Right lung (tissue), 5 donors: Measurements from ENCODE around the gene RUFY4. TPM values are rescaled to one million over a fixed set of nuclear protein-coding genes. Genes with fewer than 3 reads are reported as not detected.
"Not testable (repeated sequence)": the region's sequence is repeated elsewhere in the genome, so short reads cannot be mapped to it uniquely, and the experiment has no call there.

ENCODE experiments used
- DNase-seq, 2 donors: peaks; one replicate each; pipeline ENCODE4 v3.0.0-alpha.2; 2013
- polyA plus RNA-seq, 5 donors: library from polyadenylated mRNA; unstranded; fragments of 120-200 nt; gene quantifications; one replicate each; pipeline versions ENCODE4 v1.2.1 to v1.2.3, GENCODE V29; 2013; ENCODE audit warnings: inconsistent platforms in 1 of 5, low replicate concordance in 1 of 5; ENCODE audit not compliant: insufficient read length in 5 of 5, insufficient read depth in 1 of 5

The RUFY4 gene
- polyA plus RNA-seq, 5 donors: 0.29 to 0.79 (median 0.34) TPM

DNA sequence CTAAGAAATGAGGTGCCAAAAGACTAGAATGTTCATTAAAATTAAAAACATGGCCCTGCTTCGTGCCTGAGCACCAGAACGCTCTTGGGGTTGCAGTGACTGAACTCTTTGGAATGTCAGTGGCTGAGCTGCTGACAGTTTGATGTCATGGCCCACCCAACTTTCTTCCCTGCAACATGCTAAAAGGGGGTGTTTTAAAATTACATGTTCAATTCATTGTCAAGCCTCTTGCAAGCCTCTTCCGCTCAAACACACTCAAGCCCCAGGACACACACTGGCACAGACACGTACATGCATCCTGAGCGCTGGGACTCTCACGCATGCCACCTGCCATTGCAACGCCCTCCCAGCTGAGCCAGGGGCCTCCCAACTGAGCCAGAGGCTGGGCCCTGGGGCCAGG lies 12.6 kb downstream of the RUFY4 start:
- no peak for DNase-seq

GRCh38 chr2:218082586-218083351 lies 13.7 kb downstream of the RUFY4 start:
- no peak for DNase-seq

DNA sequence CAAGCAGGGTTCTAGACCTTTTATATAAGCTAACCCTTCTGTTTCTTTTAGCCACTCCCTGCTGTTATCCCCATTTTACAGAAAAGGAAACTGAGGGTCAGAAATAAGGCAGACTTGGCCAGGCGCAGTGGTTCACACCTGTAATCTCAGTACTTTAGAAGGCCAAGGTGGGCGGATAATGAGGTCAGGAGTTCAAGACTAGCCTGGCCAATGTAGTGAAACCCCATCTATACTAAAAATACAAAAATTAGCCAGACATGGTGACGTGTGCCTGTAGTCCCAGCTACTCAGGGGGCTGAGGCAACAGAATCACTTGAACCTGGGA lies 14.3 kb downstream of the RUFY4 start:
- no peak for DNase-seq

DNA sequence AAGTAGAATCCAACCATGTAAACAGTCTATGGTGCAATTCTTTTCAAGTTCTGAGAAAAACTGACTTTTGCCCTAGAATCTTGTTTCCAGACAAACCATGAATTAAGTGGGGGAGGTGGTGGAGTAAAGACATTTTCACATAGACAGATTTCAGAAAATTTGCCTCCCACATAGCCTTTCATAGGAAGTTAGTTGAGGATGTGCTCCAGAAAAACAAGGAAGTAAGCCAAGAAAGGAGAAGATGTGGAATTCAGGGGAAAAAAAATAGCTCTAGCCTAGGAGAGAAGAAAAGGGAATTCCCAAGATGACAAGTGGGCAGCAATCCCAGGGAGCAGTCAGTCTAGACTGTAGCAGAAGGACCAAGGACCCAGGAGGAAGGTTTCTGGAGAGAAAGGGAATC lies 17.4 kb downstream of the RUFY4 start:
- DNase-seq: no peak

- no peak for DNase-seq
These were observed 20.2 kb downstream of the RUFY4 start for GRCh38 chr2:218089259-218089658.

DNA sequence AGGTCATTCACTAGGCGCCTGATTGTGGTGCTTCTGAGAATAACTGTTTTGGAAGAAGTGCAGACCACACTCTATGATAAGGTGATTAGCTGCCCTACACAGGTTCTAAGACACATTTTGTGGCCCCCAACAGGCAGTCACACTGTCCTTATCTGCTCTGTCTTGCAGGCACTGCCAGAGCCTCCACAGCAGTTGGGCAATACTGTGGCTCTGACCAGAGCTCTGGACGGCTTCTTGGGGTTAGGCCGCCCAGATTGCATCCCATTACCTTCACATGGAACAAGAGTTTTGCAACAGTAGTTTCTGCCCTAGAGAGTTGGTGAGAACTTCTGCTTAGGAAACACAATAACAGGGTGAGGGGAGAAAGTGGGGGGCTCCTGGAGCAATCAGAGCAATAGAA lies 22.7 kb downstream of the RUFY4 start:
- DNase-seq: no peak

DNA sequence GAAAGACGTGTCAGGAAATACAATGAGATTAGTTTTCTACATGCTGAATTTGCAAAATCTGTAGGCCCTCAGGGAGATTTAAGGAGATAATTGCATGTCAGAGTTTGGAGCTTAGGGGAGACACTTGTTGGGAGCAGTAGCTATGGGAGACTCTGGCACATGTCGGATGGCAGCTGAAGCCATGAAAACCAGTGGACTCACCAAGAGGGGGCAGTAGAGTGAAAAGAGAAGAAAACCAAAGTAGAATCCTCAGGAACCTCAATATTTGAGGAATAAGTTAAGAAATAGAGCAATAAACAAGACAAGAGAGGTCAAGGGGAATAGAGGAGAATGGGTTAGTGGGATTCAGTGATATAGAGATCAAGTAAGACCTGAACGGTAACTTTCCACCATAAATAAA lies 24.8 kb downstream of the RUFY4 start:
- no peak for DNase-seq

DNA sequence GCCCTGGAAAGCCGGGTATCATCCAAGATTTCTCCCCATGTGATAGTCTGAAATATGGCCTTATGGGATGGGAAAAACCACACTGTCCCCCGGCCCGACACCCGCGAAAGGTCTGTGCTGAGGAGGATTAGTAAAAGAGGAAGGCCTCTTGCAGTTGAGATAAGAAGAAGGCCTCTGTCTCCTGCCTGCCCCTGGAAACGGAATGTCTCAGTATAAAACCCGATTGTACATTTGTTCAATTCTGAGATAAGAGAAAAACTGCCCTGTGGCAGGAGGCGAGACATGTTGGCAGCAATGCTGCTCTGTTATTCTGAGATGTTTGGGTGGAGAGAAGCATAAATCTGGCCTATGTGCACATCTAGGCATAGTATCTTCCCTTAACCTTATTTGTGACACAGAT lies 26.8 kb downstream of the RUFY4 start:
- DNase-seq: no peak

- DNase-seq: no peak
These were observed 28.9 kb downstream of the RUFY4 start for GRCh38 chr2:218097975-218098374.

DNA sequence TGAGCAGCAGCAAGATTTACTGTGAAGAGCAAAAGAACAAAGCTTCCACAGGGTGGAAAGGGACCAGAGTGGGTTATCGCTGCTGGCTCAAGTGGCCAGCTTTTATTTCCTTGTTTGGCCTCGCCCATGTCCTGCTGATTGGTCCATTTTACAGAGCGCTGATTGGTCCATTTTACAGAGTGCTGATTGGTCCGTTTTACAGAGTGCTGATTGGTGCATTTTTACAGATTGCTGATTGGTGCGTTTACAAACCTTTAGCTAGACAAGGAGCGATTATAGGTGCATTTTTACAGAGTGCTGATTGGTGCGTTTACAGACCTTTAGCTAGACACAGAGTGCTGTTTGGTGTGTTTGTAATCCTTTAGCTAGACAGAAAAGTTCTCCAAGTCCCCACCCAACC lies 39.8 kb downstream of the RUFY4 start:
- DNase-seq: not testable (repeated sequence)

- DNase-seq: not testable (repeated sequence)
These were observed 52.7 kb downstream of the RUFY4 start for GRCh38 chr2:218121789-218122188.

- not testable (repeated sequence) for DNase-seq
These were observed 53.2 kb downstream of the RUFY4 start for GRCh38 chr2:218122286-218122685.

DNA sequence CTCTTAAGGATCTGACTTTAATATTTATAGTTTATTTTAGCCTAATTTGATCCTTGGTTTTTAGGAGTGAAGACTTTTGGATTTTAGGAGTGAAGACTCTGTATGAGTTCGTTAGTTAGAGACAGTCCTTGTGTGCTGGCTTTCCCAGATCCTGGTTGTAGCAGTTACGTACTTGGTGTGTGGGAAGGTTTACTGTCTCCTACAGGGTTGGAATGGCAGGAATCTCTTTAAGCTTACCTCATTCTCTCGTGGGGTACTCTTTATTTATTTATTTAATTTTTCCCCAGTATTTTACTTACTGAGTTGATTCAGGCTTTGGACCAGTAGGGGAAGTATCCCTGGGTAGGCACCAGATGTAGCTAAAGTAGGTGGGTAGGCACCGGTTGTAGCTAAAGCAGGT lies 54.9 kb downstream of the RUFY4 start:
- no peak for DNase-seq

- DNase-seq: peak; percentile 54 to 60
These were observed 56.0 kb downstream of the RUFY4 start for GRCh38 chr2:218125095-218125494.

- DNase-seq: peak; percentile 9 to 15
These were observed 56.6 kb downstream of the RUFY4 start, which contains the start of gene CXCR2 for GRCh38 chr2:218125626-218126080. TSS of gene CXCR2 (plus strand) at chr2:218126028. CDS start at chr2:218134802, 8,774 bp downstream.

DNA sequence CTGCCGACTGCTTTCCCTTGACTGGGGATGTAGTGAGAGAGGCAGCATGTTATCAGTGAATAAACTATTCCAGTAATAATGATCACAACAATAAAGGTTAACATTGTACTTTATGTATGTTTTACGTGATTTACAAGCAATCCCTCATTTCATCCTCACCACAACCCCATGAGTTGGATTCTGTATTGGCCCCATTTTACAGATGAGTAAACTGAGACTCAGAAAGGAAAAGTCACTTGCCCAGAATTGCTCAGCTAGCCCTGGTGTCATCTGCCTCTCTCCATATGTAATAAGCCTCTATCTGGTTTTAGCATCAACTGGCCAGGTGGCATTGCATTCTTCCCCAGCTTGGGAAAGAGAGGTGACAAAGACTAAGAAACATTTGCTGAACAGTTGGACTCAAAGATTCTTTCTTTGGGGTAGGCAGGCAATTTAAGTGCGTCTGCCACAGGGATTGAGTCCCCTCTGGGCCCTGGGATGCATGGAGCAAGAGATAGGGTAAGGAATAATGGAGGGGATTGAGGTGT lies 58.9 kb downstream of the RUFY4 start:
- DNase-seq: no peak

DNA sequence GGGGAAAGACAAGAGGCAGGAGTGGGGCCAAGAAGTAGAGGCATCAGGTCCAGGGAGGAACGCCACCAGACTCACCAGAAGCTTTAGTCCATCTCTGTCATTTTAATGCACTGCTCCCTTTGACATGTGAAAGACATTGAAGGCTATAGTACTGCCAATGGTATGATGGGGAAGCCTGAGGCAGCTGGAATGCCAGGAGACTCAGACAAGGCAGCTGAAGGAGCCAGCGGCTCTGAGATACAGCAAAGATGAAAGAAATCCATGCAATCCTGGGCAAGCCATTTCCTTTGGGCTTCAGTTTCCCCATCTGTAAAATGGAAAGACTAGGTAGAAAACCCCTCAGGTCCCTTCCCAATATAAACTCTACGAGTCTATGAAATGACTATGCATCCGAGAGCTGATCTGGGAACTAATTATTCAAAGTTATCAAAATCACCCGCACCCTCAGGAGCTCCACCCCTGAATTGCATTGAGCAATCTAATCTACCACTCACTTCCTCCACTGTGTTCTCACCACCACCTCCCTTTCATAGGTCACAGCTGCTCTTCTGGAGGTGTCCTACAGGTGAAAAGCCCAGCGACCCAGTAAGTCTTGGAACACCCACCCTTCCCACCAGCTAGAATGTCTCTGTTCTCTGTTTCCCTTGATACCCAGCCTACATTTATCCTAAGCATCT lies 59.9 kb downstream of the RUFY4 start:
- DNase-seq: no peak

GRCh38 chr2:218129458-218130135 lies 60.5 kb downstream of the RUFY4 start:
- DNase-seq: no peak

- DNase-seq: no peak
These were observed 61.3 kb downstream of the RUFY4 start for GRCh38 chr2:218130377-218130776.

DNA sequence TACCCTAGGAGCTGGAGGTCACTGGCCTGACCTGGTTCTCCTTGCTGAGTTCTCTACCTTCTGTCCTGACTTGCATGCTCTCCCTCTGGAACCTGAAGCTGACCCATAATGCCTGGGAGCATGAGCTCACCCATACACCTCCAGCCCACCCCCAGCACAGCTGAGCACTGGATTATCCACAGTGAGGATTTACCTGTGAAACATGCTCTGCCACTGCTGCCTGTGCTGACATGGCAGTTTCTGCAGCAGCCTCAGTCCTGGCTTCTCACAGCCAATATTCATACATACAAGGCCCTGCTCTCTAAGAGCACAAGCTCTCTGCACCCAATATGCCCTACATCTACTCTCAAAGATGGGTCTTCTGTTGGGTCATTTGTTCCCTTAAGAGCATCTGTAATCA lies 61.8 kb downstream of the RUFY4 start:
- no peak for DNase-seq

GRCh38 chr2:218137514-218137913 lies 68.5 kb downstream of the RUFY4 start:
- DNase-seq: no peak

GRCh38 chr2:218138047-218138446 lies 69.0 kb downstream of the RUFY4 start:
- no peak for DNase-seq
